Stimulated activated CD4-positive, alpha-beta T cell treated with anti-CD3 and anti-CD28 coated beads, TNF-alpha, amount 100 ng/mL, for 1 hour (primary cell): ENCODE measurements around the gene PPP2R2D.
A peak's percentile ranks its signal among the peaks of the same experiment; 100 is the strongest.
"Not testable (repeated sequence)": the region's sequence is repeated elsewhere in the genome, so short reads cannot be mapped to it uniquely, and the experiment has no call there.

Experiments used
- DNase-seq, 3 donors: peaks; one replicate each; pipeline ENCODE4 v3.0.0-alpha.2; 2020; ENCODE audit warnings: low read depth in 3 of 3, low spot score in 1 of 3

Gene PPP2R2D

DNA sequence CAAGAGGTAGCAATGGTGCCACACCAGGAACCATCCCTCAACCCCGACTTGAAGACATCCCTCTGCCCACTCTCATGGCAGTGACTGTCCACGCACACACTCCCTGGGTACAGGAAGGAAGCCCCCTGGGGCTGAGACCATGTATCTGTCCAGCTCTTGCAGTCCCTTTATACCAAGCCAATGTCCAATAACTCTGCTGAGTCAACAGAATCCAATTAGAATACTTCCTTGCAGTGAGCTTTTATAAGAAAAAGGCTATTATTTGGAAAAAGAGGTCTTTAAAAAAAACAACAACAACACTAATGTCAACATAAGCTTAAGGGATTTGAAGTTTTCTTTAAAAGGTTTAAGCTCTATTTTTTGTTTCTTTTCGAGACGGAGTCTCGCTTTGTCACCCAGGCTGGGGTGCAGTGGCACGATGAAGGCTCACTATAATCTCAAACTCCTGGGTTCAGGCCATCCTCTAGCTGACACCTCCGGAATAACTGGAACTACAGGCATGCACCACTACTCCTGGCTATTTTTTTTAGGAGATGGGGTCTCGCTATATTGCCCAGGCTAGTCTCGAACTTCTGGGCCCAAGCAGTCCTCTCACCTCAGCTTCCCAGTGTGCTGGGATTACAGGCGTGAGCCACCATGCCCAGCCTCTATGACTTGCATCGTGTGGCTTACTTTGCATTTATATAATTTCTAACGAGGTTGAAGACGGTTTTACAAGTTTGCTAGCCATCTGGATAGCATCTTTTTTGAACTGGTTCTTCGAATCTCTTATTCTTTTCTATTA, 73.4 kb downstream of the PPP2R2D start:
- no peak for DNase-seq

DNA sequence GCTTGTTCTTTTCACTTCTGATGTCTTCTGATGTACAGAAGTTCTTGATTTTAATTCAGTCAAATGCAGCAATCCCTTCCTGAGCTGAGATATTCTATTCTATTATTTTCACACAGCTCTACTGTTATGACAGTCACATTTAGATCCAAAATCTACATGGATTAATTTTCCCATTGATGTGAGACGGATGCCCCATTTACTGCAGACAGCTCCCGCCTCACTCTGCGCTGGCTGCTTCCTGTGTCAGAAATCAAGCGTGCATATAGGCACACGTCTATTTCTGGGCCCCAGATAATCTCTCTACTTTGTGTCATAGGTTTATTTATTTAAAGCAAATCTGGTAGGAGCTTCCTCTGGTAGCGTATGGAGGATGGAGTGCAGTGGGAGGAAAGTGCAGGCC, 74.2 kb downstream of the PPP2R2D start:
- no peak for DNase-seq

DNA sequence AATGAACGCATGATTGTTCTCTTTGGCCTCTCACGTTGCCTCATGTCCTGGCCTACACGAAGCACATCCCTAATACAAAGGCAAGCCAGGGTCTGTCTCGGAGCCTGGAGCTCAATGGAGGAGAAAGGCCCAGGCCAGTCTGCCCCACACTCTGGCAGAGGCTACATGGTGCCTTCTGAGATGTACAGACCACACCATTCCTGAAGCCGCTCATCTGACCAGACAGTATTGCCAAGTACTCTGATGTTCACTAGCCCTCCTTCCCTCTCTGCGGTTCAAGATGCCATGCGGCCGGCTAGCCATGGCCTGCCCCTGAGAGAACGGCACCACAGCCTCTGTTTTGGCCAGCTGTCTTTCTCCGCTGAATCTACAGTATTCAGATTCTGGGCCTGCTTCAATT, 75.0 kb downstream of the PPP2R2D start:
- DNase-seq: no peak

DNA sequence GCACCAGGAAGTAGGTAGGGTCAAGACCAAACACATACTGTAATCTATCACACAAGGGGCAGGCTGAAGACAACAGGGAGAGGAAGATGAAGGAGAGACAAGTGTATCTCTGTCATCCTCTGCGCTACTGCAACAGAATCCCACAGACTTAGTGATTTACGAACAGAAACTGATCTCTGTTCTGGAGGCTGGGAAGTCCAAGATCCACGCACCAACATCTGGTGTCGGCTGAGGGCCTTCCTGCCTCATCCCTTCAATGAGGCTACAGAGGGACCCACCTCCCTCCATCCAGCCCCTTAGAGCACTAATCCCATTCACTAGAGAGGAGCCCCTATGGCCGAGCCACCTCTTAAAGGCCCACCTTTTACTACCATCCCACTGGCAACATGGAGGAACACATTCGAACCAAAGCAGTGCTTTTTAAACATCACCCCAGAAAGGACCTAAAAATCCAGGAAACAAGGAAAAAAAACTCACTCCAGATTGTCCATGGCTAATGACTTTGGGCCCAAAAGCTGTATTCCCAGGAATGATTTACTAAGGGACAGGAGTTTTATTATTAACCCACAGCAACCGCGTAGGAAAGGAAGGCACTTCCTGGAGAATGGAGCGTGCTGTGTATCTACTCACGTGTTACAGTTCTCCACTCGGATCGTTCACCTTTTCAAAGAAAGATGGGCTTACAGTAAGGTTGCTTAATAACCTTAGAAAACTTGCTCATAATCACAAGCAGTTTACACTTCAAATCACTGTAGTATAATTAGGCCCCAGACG, 76.7 kb downstream of the PPP2R2D start:
- DNase-seq: no peak

DNA sequence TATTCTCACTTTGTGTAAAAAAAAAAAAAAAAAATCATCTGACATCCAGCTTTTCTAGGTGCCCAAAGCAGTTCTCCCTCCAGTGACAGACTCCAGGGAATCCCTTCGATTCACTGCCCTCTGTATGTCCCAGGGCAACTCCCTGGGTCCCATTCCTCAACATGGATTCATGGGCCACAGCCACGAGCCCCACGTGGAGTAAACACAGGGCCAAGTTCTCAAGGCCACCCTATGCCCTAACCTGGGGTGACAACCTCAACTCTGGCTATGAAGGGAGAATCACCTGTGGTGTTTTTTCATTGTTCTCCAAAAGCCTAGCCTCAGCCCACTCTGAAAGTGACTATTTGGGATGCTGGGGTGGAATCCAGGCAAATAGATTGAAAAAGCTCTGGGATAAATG, 77.6 kb downstream of the PPP2R2D start:
- no peak for DNase-seq

DNA sequence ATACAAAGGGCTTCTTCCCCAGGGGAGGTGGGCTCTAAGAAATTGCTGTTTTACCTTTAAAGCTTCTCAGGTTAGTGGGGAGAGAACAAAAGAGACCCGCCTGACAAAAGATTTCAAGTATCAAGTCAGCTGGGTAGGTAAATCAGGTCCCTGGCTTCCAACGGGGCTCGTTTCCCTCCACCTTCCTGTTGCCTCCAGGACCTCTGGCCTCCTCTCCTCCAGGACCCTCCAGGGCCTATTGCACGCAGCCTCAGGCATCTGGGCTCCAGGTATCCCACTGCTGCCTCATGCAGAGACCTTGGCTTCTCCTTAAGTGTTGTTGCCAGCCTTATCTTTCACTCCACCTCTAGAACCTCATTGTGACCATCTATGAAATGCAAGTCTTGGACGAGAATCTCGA, 78.0 kb downstream of the PPP2R2D start:
- DNase-seq: no peak

DNA sequence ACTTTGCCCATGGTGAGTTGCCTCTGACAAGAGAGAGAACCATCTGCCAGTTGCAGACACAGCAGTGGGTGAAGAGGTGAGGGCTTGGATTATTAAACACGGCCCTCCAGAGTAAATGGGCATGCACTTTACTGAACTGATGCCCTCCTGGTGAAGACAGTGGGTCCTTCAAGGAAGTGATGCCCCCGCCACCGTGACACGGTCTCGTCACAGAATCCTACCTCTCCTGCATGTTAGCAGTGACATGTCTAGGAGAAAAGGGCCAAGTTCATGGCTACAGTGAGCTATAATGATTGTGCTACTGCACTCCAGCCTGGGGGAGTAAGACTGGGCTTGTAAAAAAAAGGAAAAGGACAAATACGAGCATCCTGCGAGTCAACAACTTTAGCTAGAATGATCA, 78.5 kb downstream of the PPP2R2D start:
- no peak for DNase-seq

DNA sequence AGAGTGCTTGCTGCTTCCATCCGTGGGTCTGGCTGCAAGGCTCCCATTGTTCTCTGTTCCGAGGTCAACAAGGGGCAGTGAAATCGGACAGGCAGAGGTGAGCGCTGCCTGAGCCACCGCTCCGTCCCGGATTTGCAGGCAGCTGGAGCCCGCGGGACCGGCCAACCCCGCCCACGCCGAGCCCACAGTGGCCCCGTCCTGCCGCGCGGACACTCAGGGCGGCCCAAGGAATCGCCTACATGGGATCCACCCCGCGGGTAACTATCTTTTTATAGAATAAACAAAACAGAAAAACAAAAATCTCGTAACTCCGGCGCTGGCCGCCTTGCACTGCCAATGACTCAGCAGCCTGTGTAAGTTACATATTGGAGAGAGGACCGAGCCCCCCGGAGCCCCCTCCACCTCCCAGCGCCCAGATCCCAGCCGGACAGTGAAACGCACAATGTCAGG, 79.0 kb downstream of the PPP2R2D start:
- DNase-seq: no peak

DNA sequence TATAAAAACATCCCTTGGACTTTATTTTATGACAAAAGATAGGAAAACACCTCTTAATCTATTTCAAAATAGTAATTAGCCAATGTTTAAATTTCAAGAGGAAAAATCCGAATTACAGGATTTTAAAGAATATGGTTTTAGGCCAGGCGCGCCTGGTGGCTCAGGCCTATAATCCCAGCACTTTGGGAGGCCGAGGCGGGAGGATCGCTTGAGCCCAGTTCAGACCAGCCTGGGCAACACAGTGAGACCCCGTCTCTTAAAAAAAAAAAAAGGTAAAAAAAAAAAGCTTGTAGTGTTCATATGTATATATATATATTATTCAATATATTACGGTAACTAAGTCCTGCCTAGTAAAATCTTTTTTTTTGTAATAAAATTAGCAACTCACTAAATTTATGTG, 79.5 kb downstream of the PPP2R2D start:
- no peak for DNase-seq

DNA sequence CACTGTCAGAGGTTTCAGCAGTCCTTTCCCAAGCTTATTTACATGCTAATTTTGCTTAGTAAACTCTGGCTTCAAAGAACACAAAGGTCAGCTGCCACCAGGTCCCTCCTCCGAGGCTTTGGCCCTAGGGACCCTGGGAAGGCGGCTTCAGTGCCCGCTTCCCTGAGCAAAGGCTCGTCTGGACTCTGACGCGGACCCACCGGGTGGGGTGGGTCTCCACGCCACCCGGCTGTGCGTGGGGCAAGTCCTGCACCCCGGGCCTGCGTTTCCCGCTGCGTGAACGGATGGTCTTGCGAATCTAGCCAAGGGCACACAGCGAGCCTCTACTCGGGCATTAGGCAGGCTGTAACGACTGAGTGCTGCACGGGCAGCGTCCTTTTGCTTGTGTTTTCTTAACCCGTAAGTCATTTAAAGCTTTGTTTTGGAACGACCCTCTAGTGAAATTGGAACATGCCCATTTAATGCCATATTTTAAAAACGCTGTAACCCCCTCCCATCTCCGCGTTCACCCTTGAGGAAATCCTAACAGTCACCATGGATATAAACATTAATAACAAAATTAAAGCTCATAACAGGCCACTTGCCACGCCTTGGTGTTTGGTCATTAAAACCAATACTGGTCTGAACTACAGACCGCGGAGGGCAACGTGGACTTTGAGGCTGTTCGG, 80.1 kb downstream of the PPP2R2D start:
- DNase-seq: no peak

DNA sequence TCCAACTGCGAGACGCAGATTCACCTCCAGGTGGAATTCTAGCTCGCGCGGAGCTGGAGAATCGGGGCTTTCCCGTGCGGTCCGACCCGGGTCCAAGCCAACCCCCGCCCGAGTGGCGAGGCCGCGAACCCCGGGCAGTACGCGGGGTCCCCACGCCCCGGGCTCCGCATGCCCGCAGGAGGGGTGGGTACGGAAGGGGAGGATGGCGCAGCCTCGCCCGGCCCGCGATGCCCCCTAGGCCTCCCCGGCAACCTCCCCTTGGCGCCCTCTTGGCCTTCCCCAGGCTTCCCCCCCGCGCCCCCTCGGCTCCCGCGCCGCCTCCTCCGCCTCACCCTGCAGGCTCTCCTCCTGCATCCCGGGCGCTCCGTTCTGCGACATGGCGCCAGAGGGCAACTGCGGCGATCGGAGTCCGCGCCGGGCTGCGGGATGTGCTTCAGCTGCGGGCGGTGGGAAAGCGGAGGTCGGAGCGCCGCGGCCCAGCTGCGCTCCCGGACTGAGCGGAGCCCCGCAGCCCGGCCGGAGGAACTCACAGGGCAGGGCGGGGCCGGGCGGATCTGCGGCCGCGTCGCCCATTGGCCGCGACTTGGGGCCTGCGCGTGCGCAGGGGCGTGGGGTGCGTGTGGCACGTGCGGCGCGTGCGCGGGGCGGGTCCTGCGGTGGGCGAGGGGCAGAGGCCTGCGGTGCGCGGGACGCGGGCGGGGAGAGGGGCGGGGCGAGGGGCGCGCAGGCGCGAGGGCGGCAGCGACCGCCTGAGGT, 80.8 kb downstream of the PPP2R2D start, which contains the start of gene BNIP3:
TSS of gene BNIP3 (minus strand) at position 495 of the 756 bp plus-strand sequence. CDS start at position 378, 117 bp downstream.
- peak; percentile 87 to 97 (median 93) for DNase-seq

DNA sequence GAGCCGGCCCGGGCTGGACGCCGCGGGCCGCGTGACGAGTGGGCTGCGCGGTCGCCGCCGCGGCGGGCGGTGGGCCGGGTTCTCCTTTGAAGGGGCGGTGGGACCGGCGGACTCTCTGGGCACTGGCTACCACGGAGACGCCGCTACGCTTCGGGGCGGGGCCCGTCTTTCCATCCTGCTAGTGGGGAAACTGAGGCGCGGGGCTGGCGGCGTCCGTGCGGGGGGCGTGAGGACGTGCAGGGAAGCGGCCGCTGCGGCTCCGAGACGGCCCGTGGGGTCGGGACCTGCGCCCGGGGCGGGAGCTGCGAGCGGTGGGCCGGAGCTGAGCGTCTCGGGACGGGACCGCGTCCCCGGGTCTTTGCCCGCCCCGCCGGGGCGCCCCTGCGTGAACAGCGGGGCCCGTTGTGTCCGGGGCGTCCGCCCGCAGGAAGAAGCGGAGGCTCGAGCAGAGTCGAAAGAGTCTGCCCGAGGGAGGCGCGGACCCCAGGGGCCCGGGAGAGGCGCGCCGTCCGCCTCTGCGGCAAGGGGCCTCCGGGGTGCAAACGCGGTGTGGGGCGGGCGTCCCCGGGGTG, 81.5 kb downstream of the PPP2R2D start:
- no peak for DNase-seq

DNA sequence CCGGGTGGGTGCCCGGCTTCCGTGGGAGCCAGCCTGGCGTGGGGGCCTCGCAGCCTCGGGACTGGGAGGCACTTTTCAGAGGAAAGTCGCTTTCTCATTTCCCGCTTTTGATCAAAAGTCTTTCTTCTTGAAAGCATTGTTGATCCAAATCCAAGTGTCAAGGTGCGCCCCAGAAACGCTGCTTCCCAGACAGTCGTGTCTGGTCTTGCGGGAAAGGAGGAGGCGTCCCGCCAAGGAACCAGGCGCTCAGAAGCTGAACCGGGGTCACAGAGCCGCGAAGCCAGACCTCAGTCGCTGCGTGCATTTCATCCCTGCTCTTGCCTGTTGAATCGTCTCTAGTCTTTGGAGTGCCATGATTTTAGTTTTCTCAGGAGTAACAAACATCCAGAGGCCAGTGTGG, 82.0 kb downstream of the PPP2R2D start:
- DNase-seq: no peak

DNA sequence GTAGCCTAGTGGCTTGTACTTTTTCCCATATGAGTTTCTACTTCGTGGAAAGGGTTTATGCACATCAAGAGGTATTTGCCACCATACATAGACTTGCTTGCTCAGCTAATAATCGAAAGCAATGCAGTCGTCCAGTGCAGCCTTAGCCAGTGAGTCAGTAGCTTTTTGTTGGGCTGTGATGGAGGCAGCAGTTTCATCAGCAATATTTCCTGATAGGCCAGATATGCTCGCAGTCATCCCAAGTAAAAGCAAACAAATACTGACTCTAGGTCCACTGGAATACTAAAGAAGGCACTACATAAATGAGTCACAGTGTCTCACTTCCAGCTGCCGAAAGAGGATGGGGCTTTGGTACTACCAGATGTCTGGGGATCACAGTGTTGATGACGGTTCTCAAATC, 83.0 kb downstream of the PPP2R2D start:
- DNase-seq: no peak

DNA sequence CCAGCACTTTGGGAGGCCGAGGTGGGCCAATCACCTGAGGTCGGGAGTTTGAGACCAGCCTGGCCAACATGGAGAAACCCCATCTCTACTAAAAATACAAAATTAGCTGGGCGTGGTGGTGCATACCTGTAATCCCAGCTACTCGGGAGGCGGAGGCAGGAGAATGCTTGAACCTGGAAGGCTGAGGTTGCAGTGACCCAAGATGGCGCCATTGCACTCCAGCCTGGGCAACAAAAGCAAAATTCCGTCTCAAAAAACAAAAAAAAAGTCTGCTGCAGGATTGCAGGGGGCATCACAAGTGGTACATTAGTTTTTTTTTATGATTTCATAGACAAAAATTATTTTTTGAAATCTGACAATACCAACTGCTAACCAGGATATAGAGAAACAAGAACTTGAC, 86.0 kb downstream of the PPP2R2D start:
- DNase-seq: not testable (repeated sequence)

DNA sequence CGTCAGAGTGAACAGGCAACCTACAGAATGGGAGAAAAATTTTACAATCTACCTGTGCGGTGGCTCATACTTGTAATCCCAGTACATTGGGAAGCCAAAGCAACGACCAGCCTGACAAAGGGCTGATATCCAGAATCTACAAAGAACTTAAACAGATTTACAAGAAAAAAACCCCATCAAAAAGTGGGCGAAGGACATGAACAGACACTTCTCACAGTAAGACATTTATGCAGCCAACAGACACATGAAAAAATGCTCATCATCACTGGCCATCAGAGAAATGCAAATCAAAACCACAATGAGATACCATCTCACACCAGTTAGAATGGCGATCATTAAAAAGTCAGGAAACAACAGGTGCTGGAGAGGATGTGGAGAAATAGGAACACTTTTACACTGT, 86.5 kb downstream of the PPP2R2D start:
- not testable (repeated sequence) for DNase-seq

DNA sequence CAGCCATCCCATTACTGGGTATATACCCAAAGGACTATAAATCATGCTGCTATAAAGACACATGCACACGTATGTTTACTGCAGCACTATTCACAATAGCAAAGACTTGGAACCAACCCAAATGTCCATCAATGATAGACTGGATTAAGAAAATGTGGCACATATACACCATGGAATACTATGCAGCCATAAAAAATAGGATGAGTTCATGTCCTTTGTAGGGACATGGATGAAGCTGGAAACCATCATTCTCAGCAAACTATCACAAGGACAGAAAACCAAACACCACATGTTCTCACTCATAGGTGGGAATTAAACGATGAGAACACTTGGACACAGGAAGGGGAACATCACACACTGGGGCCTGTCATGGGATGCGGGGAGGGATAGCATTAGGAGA, 87.0 kb downstream of the PPP2R2D start:
- DNase-seq: not testable (repeated sequence)

DNA sequence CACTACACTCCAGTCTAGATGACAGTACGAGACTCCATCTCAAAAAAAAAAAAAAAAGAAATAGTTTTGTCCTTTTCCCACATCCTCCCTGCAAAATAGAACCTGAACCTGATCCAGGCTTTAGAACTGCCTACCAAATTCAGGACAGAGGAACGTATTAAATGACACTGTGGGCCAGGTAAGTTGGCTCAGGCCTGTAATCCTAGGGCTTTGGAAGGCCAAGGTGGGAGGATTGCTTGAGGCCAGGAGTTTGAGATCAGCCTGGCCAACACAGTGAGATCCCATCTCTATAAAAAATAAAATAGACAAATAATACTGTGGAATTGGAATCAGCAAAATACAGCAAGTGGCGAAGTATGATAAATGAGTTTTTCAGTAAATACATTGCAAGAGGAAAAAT, 90.9 kb downstream of the PPP2R2D start:
- DNase-seq: no peak

DNA sequence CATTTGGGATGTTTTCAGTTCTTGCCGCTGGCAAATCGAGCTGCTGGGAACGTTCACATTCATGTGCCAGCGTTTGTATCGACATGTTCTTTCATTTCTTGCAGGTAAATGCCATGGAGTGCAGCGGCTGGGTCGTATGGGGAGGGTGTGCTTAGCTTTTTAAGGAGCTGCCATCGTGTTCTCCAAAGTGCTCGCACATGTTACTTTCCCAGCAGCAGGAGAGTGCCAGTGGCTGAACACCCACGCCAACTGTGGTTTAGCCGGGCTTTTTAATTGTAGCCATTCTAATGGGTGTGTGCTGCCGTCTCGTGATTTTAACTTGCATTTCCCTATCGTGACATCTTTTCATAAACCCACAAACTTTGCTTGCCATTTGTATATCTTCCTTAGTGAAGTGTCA, 92.5 kb downstream of the PPP2R2D start:
- DNase-seq: no peak

DNA sequence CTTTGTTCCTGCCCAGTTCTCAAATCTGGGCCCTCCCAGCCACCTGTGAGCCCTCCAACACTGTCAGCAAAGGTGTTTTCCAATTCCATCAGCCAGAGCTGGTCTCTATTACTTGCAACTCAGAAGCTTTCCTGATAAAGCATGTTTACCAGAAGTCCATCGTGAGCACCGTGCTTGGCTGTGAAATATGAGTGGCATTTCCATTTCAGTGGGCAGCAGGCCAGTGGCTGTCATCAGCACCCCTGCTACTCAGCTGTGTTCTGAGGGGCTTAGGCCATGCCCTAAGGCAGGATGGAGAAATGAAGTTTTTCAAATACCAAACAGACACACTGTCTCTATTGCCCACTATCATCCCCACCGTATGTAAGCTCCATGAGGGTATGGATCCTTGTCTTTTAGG, 93.6 kb downstream of the PPP2R2D start:
- no peak for DNase-seq
